NCI-H510A (cell line): ENCODE results near the gene ITCH.
"Not testable (repeated sequence)": the region's sequence is repeated elsewhere in the genome, so short reads cannot be mapped to it uniquely, and the experiment has no call there.

Experiments used
- DNase-seq: peaks from one replicate; lab custom pipeline; 2025; lab: John Stamatoyannopoulos, UW

The ITCH gene

GRCh38 chr20:34420975-34421374 lies 57.9 kb downstream of the ITCH start:
- DNase-seq = no peak

GRCh38 chr20:34421766-34422466 lies 58.8 kb downstream of the ITCH start:
- DNase-seq = no peak

- DNase-seq = not testable (repeated sequence)
Observed at GRCh38 chr20:34425032-34425690, 62.1 kb downstream of the ITCH start.

- no peak for DNase-seq
Observed at GRCh38 chr20:34426026-34426425, 63.0 kb downstream of the ITCH start.

- no peak for DNase-seq
Observed at GRCh38 chr20:34427331-34427730, 64.3 kb downstream of the ITCH start.

GRCh38 chr20:34427784-34428183 lies 64.7 kb downstream of the ITCH start:
- no peak for DNase-seq

- no peak for DNase-seq
Observed at GRCh38 chr20:34431168-34431567, 68.1 kb downstream of the ITCH start.

GRCh38 chr20:34432663-34433062 lies 69.6 kb downstream of the ITCH start:
- DNase-seq = not testable (repeated sequence)

GRCh38 chr20:34433391-34433790 lies 70.3 kb downstream of the ITCH start:
- no peak for DNase-seq

- DNase-seq = no peak
Observed at GRCh38 chr20:34435589-34435988, 72.5 kb downstream of the ITCH start.

- no peak for DNase-seq
Observed at GRCh38 chr20:34437330-34437986, 74.4 kb downstream of the ITCH start.

- DNase-seq = no peak
Observed at GRCh38 chr20:34439168-34439567, 76.1 kb downstream of the ITCH start.

- DNase-seq = not testable (repeated sequence)
Observed at GRCh38 chr20:34441423-34441822, 78.3 kb downstream of the ITCH start.

- DNase-seq = no peak
Observed at GRCh38 chr20:34443546-34443945, 80.5 kb downstream of the ITCH start.

GRCh38 chr20:34445177-34446065 lies 82.3 kb downstream of the ITCH start:
- DNase-seq = no peak

GRCh38 chr20:34448517-34448916 lies 85.4 kb downstream of the ITCH start:
- no peak for DNase-seq

- no peak for DNase-seq
Observed at GRCh38 chr20:34449674-34450592, 86.9 kb downstream of the ITCH start.

GRCh38 chr20:34452281-34452982 lies 89.4 kb downstream of the ITCH start:
- DNase-seq = no peak

- no peak for DNase-seq
Observed at GRCh38 chr20:34458631-34459030, 95.6 kb downstream of the ITCH start.

- DNase-seq = no peak
Observed at GRCh38 chr20:34459209-34459897, 96.3 kb downstream of the ITCH start.
